Osteocyte (in vitro differentiated cells): ENCODE results near the gene FBLN2. TPM values are rescaled to one million over a fixed set of nuclear protein-coding genes. Genes with fewer than 3 reads are reported as not detected.

Experiments
- DNase-seq: peaks from one replicate; pipeline ENCODE4 v3.0.0; 2021; ENCODE audit warnings: mixed read lengths; ENCODE audit not compliant: unreplicated experiment; ENCODE audit errors: extremely low spot score
- H3K27ac Mint-ChIP-seq: one replicate; pipeline ENCODE4 v1.8.0; 2021; ENCODE audit warnings: mild to moderate bottlenecking, mixed read lengths; ENCODE audit not compliant: unreplicated experiment
- H3K27me3 Mint-ChIP-seq: one replicate; pipeline ENCODE4 v1.8.0; 2021; ENCODE audit warnings: mixed read lengths; ENCODE audit not compliant: unreplicated experiment
- H3K36me3 Mint-ChIP-seq: one replicate; pipeline ENCODE4 v1.8.0; 2021; ENCODE audit warnings: mixed read lengths; ENCODE audit not compliant: unreplicated experiment
- H3K4me1 Mint-ChIP-seq: one replicate; pipeline ENCODE4 v1.8.0; 2021; ENCODE audit warnings: mixed read lengths; ENCODE audit not compliant: unreplicated experiment
- H3K4me3 Mint-ChIP-seq: one replicate; pipeline ENCODE4 v1.8.0; 2021; ENCODE audit warnings: mild to moderate bottlenecking, moderate library complexity, mixed read lengths; ENCODE audit not compliant: unreplicated experiment
- H3K9me3 Mint-ChIP-seq: one replicate; pipeline ENCODE4 v1.8.0; 2021; ENCODE audit warnings: mixed read lengths; ENCODE audit not compliant: unreplicated experiment
- total RNA-seq: library from RNA; stranded (reverse); gene quantifications from 2 replicates; pipeline ENCODE4 v1.2.1, GENCODE V29; 2021
- TF ChIP-seq, protein P1 (sequence below): fragments of 200-600 bp; sonication (generic); IDR thresholded peaks from 2 replicates; pipeline ENCODE4 v1.5.0; 2021; ENCODE audit warnings: antibody characterized with exemption, mild to moderate bottlenecking, moderate library complexity

Gene FBLN2
- total RNA-seq, 1 donor from 2014 or later = 215 TPM

DNA sequence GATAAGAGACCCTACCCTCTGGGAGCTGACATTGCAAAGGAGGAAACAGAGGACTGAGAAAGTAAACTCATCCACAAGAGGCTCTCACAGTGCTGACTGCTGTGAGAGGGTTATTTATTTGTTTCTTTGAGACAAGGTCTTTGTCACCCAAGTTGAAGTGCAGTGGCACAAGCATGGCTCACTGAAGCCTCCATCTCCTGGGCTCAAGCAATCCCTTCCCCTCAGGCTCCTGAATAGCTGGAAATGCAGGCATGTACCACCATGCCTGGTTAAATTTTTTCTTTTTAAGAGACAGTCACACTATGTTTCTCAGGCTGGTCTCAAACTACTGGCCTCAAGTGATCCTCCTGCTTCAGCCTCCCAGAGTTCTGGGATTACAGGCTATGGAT, 52.8 kb downstream of the FBLN2 start:
- no peaks in the 10 kb centered on the region for H3K27me3 Mint-ChIP-seq
- TF ChIP-seq, protein P1, sequence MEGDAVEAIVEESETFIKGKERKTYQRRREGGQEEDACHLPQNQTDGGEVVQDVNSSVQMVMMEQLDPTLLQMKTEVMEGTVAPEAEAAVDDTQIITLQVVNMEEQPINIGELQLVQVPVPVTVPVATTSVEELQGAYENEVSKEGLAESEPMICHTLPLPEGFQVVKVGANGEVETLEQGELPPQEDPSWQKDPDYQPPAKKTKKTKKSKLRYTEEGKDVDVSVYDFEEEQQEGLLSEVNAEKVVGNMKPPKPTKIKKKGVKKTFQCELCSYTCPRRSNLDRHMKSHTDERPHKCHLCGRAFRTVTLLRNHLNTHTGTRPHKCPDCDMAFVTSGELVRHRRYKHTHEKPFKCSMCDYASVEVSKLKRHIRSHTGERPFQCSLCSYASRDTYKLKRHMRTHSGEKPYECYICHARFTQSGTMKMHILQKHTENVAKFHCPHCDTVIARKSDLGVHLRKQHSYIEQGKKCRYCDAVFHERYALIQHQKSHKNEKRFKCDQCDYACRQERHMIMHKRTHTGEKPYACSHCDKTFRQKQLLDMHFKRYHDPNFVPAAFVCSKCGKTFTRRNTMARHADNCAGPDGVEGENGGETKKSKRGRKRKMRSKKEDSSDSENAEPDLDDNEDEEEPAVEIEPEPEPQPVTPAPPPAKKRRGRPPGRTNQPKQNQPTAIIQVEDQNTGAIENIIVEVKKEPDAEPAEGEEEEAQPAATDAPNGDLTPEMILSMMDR = no peak
- H3K4me1 Mint-ChIP-seq = peaks cover 29% of the 10 kb centered on the region
- no peak overlapping the region for H3K27ac Mint-ChIP-seq
- H3K9me3 Mint-ChIP-seq = no peaks in the 10 kb centered on the region
- no peak overlapping the region for H3K4me3 Mint-ChIP-seq
- DNase-seq = no peak
- peaks cover 11% of the 10 kb centered on the region for H3K36me3 Mint-ChIP-seq

DNA sequence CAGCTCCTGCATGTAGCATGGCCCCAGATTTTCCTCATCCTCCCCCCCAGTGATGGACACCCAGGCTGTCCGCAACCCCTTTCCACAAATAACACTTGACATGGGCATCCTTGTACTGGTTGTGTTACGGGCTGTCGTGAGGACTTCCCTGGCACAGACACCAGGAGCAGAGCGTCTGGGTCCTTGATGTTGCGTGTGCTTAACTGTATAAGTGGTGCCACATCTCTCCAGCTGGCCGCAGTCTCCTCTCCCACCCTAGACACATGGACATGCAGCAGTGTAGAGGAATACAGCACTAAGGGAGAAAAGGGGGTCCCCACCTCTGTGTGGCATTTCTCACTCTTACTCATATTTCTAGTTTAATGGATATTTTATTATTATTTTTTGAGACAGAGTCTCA, 56.6 kb downstream of the FBLN2 start:
- TF ChIP-seq, protein P1 = no peak
- DNase-seq = no peak
- Mint-ChIP-seq H3K4me3 (no peak overlapping the region), H3K4me1 (peaks cover 28% of the 10 kb centered on the region), H3K27ac (no peak overlapping the region), H3K9me3 (no peaks in the 10 kb centered on the region), H3K27me3 (no peaks in the 10 kb centered on the region), H3K36me3 (peaks cover 22% of the 10 kb centered on the region)

DNA sequence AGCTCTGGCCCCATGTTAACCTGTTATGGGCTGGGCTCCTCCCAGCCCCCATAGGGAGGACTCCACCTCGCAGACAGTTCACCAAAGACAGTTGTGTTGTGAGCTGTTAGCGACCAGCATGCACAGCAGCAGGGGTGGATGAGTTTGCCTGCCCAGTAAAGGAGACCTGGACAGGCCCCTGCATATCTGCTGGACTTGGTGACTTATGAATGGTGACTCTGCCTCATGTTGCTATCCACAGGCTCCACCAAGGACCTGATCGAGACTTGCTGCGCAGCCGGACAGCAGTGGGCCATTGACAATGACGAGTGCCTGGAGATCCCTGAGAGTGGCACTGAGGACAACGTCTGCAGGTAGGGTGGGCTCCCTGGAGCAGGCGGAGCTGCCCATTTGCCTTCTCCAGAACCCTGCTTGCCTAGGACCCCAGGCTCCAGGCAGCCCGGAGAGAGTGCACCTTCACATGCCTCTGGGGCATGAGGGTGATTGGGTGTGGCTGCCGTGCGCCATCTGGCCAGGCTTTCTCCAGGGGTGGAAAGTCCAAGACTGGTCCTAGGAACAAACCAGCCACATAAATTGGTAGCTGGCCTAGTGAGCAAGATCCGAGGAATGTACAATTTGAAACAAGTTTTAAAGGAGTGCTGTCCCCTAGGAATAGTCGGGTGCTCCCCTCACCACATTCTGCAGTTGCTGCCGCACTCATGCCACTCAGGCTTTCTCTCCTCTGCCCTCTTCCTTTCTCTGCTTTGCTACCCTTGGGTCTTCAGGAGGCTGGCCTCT, 59.1 kb downstream of the FBLN2 start:
- H3K9me3 Mint-ChIP-seq = no peaks in the 10 kb centered on the region
- H3K4me1 Mint-ChIP-seq = peaks cover 22% of the 10 kb centered on the region
- H3K36me3 Mint-ChIP-seq = peaks cover 28% of the 10 kb centered on the region
- H3K27ac Mint-ChIP-seq = peak overlapping the region; percentile 6
- H3K4me3 Mint-ChIP-seq = no peak overlapping the region
- H3K27me3 Mint-ChIP-seq = no peaks in the 10 kb centered on the region
- TF ChIP-seq, protein P1 = no peak
- no peak for DNase-seq

DNA sequence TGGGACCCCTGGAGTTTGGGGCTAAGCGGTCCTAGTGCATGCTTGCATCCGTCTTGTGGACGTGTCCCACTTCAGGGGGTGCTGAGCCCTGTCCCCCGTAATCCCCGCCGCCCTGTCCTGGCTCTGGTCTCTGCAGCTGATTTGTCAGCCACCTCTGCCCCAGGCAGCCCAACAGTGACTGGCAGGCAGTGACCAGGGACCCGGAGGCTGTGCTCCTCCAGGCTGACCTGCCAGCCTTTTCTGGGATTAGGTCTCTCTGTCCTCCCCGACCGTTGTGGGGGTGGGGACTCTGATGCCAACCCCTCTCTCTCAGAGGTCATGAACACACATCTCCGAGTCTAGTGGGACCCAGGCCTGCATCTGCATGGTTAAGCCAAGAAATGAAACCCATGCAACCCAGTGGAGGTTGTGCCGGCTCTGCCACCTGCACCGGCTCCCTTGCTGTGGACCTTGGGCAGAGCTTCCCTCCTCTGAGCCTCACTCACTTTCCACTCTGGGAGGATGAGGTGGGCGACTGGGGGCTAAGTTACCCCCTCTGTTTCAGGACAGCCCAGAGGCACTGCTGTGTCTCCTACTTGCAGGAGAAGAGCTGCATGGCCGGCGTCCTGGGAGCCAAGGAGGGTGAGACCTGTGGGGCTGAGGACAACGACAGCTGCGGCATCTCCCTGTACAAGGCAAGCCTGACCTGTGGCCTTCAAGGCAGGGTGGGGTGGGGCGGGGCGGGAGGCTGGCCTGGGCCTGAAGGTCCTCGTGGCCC, 60.2 kb downstream of the FBLN2 start:
- peaks cover 33% of the 10 kb centered on the region for H3K36me3 Mint-ChIP-seq
- DNase-seq = no peak

More for the DNA sequence above, 60.2 kb downstream of the FBLN2 start:
- Mint-ChIP-seq H3K4me3 (no peak overlapping the region), H3K27me3 (no peaks in the 10 kb centered on the region), H3K9me3 (no peaks in the 10 kb centered on the region), H3K4me1 (peaks cover 22% of the 10 kb centered on the region), H3K27ac (no peak overlapping the region)
- TF ChIP-seq, protein P1 = no peak
